ENCODE measurements around the gene HES4. TPM values are rescaled to one million over a fixed set of nuclear protein-coding genes. Genes with fewer than 3 reads are reported as not detected.
"Not testable (repeated sequence)": the region's sequence is repeated elsewhere in the genome, so short reads cannot be mapped to it uniquely, and the experiment has no call there.

The HES4 gene
- polyA plus RNA-seq, 1 donor (not counting 4 experiments of a cell fraction or from before 2014, with no cell fraction given) = 3.0 TPM

DNA sequence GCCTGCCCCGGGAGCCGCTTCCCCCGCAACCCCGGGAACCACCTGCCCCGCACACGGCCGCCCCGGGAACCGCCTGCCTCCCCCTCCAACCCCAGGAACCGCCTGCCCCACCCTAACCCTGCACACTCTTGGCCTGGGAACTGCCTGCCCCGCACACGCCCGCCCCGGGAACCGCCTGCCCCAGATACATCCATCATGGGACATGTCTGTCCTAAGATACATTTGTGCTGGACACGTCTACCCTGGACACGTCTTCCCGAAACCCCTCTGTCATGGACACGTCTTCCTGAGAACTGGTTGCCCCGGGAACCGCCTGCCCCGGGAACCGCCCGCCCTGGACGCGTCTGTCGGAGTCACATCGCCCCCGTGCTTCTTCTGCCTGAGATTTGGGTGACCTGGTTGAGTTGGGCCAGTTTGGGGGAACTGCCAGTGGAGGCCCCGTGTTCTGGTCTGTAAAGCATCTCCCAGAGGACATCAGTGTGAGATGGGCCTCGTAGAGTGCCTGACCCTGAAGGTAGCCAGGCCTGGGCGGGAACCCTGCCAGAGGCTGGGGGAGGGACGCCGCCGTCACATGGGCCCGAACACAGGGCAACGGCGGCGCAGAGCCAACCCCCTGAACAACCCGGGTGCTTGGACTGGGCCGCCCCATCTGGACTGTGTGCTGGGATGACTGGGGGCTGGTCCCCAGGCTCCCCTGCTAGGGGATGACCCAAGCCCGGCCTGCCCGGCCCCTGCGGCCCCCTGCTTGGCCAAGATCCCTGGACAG, 21.6 kb downstream of the HES4 start:
- H3K27me3 ChIP-seq (ENCODE audit: control insufficient read depth, extremely low read depth, insufficient read depth, low read length) = peaks cover 39% of the 10 kb centered on the region
- dilution Hi-C loops (cut with MboI; ENCODE audit: extremely low pct_ligation_motif_present, low sequenced_read_pairs) = no loop called here
- H3K4me2 ChIP-seq (ENCODE audit: control insufficient read depth, extremely low read depth, insufficient read depth, low read depth, low read length) = no peak overlapping the region
- H3K36me3 ChIP-seq (ENCODE audit: control insufficient read depth in 2 of 2, extremely low read depth in 1 of 2, insufficient read depth in 2 of 2, low read length in 2 of 2) = peaks cover 0 to 1% of the 10 kb centered on the region in 2 experiments
- DNase-seq (ENCODE audit: low read depth, low spot score) = no peak
- no peak overlapping the region for H3K9ac ChIP-seq (ENCODE audit: control insufficient read depth, extremely low read depth, insufficient read depth, low read length)
- no peak overlapping the region for H2AFZ ChIP-seq (ENCODE audit: control insufficient read depth, low read length)
- no peak overlapping the region for H3K27ac ChIP-seq (ENCODE audit: control insufficient read depth, insufficient read depth, low read length)
- H3K9me1 ChIP-seq (ENCODE audit: control insufficient read depth, extremely low read depth, insufficient read depth, low read length) = no peaks in the 10 kb centered on the region
- no peak overlapping the region for H3K4me3 ChIP-seq (ENCODE audit: control insufficient read depth in 2 of 3, extremely low read depth in 1 of 3, insufficient read depth in 2 of 3, low read depth in 1 of 3, low read length in 3 of 3)
- FAIRE-seq = no peak
- H4K20me1 ChIP-seq (ENCODE audit: control insufficient read depth, extremely low read depth, insufficient read depth, low read length) = no peaks in the 10 kb centered on the region
- H3K9me3 ChIP-seq (ENCODE audit: control insufficient read depth, low read depth, low read length) = no peaks in the 10 kb centered on the region
- peaks cover 4% of the 10 kb centered on the region for H3K4me1 ChIP-seq (ENCODE audit: control insufficient read depth, extremely low read depth, insufficient read depth, low read length)
- no peaks in the 10 kb centered on the region for H3K79me2 ChIP-seq (ENCODE audit: control insufficient read depth, insufficient read depth, low read length)
- TF ChIP-seq, protein P1, sequence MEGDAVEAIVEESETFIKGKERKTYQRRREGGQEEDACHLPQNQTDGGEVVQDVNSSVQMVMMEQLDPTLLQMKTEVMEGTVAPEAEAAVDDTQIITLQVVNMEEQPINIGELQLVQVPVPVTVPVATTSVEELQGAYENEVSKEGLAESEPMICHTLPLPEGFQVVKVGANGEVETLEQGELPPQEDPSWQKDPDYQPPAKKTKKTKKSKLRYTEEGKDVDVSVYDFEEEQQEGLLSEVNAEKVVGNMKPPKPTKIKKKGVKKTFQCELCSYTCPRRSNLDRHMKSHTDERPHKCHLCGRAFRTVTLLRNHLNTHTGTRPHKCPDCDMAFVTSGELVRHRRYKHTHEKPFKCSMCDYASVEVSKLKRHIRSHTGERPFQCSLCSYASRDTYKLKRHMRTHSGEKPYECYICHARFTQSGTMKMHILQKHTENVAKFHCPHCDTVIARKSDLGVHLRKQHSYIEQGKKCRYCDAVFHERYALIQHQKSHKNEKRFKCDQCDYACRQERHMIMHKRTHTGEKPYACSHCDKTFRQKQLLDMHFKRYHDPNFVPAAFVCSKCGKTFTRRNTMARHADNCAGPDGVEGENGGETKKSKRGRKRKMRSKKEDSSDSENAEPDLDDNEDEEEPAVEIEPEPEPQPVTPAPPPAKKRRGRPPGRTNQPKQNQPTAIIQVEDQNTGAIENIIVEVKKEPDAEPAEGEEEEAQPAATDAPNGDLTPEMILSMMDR (optimal IDR thresholded peaks at IDR 0.05 in 1 of 3, IDR thresholded peaks at IDR 0.05 in 1 of 3, conservative IDR thresholded peaks at IDR 0.05 in 1 of 3; ENCODE audit: extremely low read depth in 1 of 3, insufficient read depth in 2 of 3, low read length in 3 of 3) = no peak
- TF ChIP-seq EZH2 (IDR thresholded peaks at IDR 0.05; ENCODE audit: low read length) = no peak

DNA sequence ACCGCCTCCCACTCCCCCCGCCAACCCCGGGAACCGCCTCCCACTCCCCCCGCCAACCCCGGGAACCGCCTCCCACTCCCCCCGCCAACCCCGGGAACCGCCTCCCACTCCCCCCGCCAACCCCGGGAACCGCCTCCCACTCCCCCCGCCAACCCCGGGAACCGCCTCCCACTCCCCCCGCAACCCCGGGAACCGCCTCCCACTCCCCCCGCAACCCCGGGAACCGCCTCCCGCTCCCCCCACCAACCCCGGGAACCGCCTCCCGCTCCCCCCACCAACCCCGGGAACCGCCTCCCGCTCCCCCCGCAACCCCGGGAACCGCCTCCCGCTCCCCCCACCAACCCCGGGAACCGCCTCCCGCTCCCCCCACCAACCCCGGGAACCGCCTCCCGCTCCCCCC, 23.1 kb downstream of the HES4 start:
- H3K79me2 ChIP-seq (ENCODE audit: control insufficient read depth, insufficient read depth, low read length); H3K4me1 ChIP-seq (ENCODE audit: control insufficient read depth, extremely low read depth, insufficient read depth, low read length); dilution Hi-C loops (cut with MboI; ENCODE audit: extremely low pct_ligation_motif_present, low sequenced_read_pairs); H3K9ac ChIP-seq (ENCODE audit: control insufficient read depth, extremely low read depth, insufficient read depth, low read length); FAIRE-seq; H2AFZ ChIP-seq (ENCODE audit: control insufficient read depth, low read length); H3K36me3 ChIP-seq (ENCODE audit: control insufficient read depth in 2 of 2, extremely low read depth in 1 of 2, insufficient read depth in 2 of 2, low read length in 2 of 2); H3K4me2 ChIP-seq (ENCODE audit: control insufficient read depth, extremely low read depth, insufficient read depth, low read depth, low read length); DNase-seq (ENCODE audit: low read depth, low spot score); H3K4me3 ChIP-seq (ENCODE audit: control insufficient read depth in 2 of 3, extremely low read depth in 1 of 3, insufficient read depth in 2 of 3, low read depth in 1 of 3, low read length in 3 of 3); H3K9me1 ChIP-seq (ENCODE audit: control insufficient read depth, extremely low read depth, insufficient read depth, low read length); H3K27ac ChIP-seq (ENCODE audit: control insufficient read depth, insufficient read depth, low read length); H3K9me3 ChIP-seq (ENCODE audit: control insufficient read depth, low read depth, low read length); H4K20me1 ChIP-seq (ENCODE audit: control insufficient read depth, extremely low read depth, insufficient read depth, low read length): not testable (repeated sequence)
- H3K27me3 ChIP-seq (ENCODE audit: control insufficient read depth, extremely low read depth, insufficient read depth, low read length) = peaks cover 25% of the 10 kb centered on the region
